BJ (cell line): Measurements from ENCODE around the gene NFATC1. TPM values are rescaled to one million over a fixed set of nuclear protein-coding genes. Genes with fewer than 3 reads are reported as not detected.
A peak's percentile ranks its signal among the peaks of the same experiment; 100 is the strongest.

Experiments
- CTCF ChIA-PET: fragments of 350-600 bp; formaldehyde crosslinking; extraction: SDS; loops from one replicate; lab custom pipeline; 2021; ENCODE audit warnings: antibody characterized with exemption, inconsistent platforms; lab: Yijun Ruan, JAX
- POLR2A ChIA-PET: fragments of 300-600 bp; sonication (Branson Sonifier 250); formaldehyde crosslinking; extraction: SDS; loops from one replicate; lab custom pipeline; 2021; ENCODE audit warnings: antibody characterized with exemption; lab: Charles Lee
- DNase-seq: peaks from one replicate; pipeline ENCODE4 v3.0.0-alpha.2; 2011; ENCODE audit warnings: low read depth
- H3K27me3 ChIP-seq: 2 replicates; pipeline ENCODE4 v1.6.0; 2011; ENCODE audit warnings: low read length; ENCODE audit not compliant: control insufficient read depth, insufficient read depth
- H3K36me3 ChIP-seq: 2 replicates; pipeline ENCODE4 v1.5.1; 2011; ENCODE audit warnings: low read length; ENCODE audit not compliant: control insufficient read depth, insufficient read depth
- H3K4me3 ChIP-seq: 2 replicates; pipeline ENCODE4 v1.5.1; 2011; ENCODE audit warnings: low read depth, mild to moderate bottlenecking, control low read depth, low read length
- polyA plus RNA-seq: library from polyadenylated mRNA; depleted of rRNA; stranded (reverse); fragments of >200 nt; gene quantifications from 2 replicates; pipeline ENCODE4 v1.2.3, GENCODE V29; 2011
- TF ChIP-seq, protein P1 (sequence below): IDR thresholded peaks from 2 replicates; pipeline ENCODE4 v1.5.1; 2011; ENCODE audit warnings: low read depth, mild to moderate bottlenecking, control low read depth, inconsistent platforms, low read length, moderate library complexity; ENCODE audit not compliant: insufficient read depth

The NFATC1 gene
- polyA plus RNA-seq, 1 experiment = 1.2 TPM

DNA sequence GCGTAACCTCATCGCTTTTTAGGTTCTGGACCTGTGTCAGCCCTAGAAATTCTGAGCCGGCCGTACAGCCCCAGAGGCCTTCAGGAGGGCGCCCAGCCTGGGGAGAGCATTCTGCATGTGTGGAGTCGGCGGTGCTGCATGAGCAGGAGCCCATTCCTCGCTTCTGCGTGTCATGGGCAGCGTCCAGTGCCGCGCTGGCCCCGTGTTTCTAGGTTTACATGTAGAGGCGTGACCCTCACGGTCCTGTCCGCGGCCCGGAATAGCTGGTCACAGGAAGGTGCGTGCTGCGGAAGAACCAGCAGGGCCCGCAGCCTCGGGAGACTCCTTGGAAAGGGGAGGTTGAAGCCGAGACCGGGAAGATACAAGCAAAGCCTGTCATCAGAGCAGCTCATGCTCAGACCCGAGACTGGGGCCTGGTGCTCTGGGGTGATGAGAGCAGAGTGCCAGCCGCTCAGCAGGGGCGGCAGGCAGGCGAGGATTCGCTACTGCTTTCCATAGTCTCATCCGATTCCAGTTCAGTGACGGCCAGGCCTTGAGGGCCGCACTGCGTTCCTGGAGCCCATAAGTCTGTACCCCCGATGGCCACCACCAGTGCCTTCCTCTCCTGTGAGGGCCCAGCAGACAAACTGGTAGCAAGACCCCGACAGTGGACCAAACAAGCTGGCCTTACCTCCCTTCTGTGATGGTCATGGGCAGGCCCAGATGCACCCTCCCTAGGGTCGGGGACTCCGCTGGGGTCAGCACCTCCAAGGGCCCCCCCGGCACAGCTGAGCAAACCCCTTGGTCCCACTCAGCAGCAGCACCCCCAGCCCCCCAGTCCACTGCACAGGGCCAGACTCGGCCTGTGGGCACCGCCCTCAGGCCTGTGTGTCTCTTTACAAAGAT lies 15.6 kb upstream of the NFATC1 start:
- H3K4me3 ChIP-seq = no peak overlapping the region
- no peak for DNase-seq
- ChIA-PET CTCF (interaction anchor here (0.6 to 13.9 kb wide), 30 partner anchors 8 to 336 kb away, joined by 3 to 190 read pairs (median 6); no protein-coding TSS in a partner anchor), POLR2A (no interaction called here)
- TF ChIP-seq, protein P1, sequence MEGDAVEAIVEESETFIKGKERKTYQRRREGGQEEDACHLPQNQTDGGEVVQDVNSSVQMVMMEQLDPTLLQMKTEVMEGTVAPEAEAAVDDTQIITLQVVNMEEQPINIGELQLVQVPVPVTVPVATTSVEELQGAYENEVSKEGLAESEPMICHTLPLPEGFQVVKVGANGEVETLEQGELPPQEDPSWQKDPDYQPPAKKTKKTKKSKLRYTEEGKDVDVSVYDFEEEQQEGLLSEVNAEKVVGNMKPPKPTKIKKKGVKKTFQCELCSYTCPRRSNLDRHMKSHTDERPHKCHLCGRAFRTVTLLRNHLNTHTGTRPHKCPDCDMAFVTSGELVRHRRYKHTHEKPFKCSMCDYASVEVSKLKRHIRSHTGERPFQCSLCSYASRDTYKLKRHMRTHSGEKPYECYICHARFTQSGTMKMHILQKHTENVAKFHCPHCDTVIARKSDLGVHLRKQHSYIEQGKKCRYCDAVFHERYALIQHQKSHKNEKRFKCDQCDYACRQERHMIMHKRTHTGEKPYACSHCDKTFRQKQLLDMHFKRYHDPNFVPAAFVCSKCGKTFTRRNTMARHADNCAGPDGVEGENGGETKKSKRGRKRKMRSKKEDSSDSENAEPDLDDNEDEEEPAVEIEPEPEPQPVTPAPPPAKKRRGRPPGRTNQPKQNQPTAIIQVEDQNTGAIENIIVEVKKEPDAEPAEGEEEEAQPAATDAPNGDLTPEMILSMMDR = no peak
- no peaks in the 10 kb centered on the region for H3K27me3 ChIP-seq
- peaks cover 3% of the 10 kb centered on the region; the same call in 1 of the 2 replicates for H3K36me3 ChIP-seq

- no peak for DNase-seq
- TF ChIP-seq, protein P1 = peak; percentile 89
- Histone ChIP-seq H3K4me3 (no peak overlapping the region), H3K36me3 (peaks cover 3% of the 10 kb centered on the region; the same call in 1 of the 2 replicates), H3K27me3 (no peaks in the 10 kb centered on the region)
- CTCF ChIA-PET = interaction anchor here (0.7 to 13.9 kb wide), 29 partner anchors 10 to 335 kb away, joined by 3 to 190 read pairs (median 4); no protein-coding TSS in a partner anchor
- POLR2A ChIA-PET = no interaction called here
Measured at GRCh38 chr18:79380816-79381806, 14.6 kb upstream of the NFATC1 start.

DNA sequence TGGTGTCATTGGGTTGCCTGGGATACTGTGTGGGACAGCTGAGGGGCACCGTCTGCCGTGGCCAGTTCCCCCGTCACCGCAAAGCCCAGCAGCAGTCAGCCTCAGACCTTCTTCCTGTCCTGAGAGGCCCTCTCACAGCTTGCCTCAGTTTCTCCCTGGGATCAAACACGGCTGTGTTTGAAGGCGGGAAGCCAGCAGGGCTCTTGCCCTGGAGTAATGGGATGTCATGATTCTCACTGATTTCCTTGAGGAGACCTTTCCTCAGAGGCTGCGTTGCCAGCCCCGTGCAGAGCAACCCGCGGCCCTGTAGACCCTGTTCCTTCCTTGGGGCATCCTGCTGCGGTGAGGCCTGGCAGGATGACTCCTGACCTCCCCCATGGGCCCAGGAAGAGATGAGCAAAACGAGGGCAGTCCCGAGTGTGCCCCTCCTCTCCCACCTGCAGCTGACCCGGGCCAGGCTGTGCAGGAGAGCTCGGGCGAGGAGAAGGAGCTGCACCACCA lies 13.9 kb upstream of the NFATC1 start:
- no peak overlapping the region for H3K4me3 ChIP-seq
- H3K36me3 ChIP-seq = 0 out of 2 replicates have a peak, but pooled peaks cover 3% of the 10 kb centered on the region
- no peaks in the 10 kb centered on the region for H3K27me3 ChIP-seq
- DNase-seq = no peak
- CTCF ChIA-PET = interaction anchor here (1.0 to 13.9 kb wide), 12 partner anchors 10 to 272 kb away, joined by 3 to 190 read pairs (median 6); no protein-coding TSS in a partner anchor
- POLR2A ChIA-PET = no interaction called here
- TF ChIP-seq, protein P1 = no peak

DNA sequence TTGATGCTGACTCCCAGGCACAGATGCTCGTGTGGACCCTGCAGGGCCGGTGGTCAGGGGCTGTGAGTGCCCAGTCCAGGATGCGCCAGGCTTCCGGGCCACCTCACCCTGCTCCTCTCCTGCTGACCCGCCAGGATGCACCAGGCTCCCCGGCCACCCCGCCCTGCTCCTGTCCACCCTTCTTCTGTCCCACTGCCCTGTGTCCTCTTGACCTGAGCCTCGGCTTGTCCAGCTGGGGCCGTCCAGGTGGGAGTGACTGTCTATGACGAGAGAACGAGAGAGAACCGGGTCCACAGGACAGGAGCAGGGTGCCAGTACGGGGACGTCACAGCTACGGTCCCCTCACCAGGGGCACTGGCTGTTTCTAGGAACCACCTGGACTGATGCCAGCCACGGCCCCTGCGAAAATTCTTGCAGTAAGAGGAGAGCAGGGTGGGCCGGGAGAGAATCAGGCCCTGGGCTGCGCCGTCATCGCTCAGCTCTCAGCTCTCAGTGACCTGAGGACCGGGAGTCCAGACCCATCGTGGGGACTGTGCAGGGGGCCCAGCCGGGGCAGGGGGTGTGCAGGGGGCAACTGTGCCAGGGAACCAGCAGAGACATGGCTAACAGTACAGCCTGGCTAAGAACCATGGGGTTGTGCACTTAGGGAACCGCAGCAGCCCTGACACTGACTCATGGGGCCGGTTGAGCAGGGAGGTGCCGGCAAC lies 12.9 kb upstream of the NFATC1 start:
- Histone ChIP-seq H3K4me3 (no peak overlapping the region), H3K36me3 (no peaks in the 10 kb centered on the region), H3K27me3 (no peaks in the 10 kb centered on the region)
- TF ChIP-seq, protein P1 = no peak
- DNase-seq = no peak
- ChIA-PET CTCF (interaction anchor here (1.8 to 13.9 kb wide), 4 partner anchors 9 to 262 kb away, joined by 4 to 190 read pairs (median 23); no protein-coding TSS in a partner anchor), POLR2A (no interaction called here)
